OCI-LY3 (cell line): ENCODE measurements around the gene SUN5.

ENCODE experiments used
- EZH2phosphoT487 ChIP-seq: fragments of 200-600 bp; shearing (Covaris generic); IDR thresholded peaks from 2 replicates; pipeline ENCODE4 v1.6.1; 2018; ENCODE audit warnings: antibody characterized with exemption, mixed run types, low read depth
- TF ChIP-seq, protein P1 (sequence below): fragments of 200-600, 300-600 bp; sonication (generic); IDR thresholded peaks from 2 replicates; pipeline ENCODE4 v1.5.1; 2014; ENCODE audit warnings: antibody characterized with exemption, low read length, low read depth

GRCh38 chr20:32991383-32991782 lies 12.8 kb downstream of the SUN5 start:
- TF ChIP-seq, protein P1, sequence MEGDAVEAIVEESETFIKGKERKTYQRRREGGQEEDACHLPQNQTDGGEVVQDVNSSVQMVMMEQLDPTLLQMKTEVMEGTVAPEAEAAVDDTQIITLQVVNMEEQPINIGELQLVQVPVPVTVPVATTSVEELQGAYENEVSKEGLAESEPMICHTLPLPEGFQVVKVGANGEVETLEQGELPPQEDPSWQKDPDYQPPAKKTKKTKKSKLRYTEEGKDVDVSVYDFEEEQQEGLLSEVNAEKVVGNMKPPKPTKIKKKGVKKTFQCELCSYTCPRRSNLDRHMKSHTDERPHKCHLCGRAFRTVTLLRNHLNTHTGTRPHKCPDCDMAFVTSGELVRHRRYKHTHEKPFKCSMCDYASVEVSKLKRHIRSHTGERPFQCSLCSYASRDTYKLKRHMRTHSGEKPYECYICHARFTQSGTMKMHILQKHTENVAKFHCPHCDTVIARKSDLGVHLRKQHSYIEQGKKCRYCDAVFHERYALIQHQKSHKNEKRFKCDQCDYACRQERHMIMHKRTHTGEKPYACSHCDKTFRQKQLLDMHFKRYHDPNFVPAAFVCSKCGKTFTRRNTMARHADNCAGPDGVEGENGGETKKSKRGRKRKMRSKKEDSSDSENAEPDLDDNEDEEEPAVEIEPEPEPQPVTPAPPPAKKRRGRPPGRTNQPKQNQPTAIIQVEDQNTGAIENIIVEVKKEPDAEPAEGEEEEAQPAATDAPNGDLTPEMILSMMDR = no peak
- TF ChIP-seq EZH2phosphoT487 = no peak
